Measurements from ENCODE around the gene STAU1.
"Not testable (repeated sequence)": the region's sequence is repeated elsewhere in the genome, so short reads cannot be mapped to it uniquely, and the experiment has no call there.

Gene STAU1

DNA sequence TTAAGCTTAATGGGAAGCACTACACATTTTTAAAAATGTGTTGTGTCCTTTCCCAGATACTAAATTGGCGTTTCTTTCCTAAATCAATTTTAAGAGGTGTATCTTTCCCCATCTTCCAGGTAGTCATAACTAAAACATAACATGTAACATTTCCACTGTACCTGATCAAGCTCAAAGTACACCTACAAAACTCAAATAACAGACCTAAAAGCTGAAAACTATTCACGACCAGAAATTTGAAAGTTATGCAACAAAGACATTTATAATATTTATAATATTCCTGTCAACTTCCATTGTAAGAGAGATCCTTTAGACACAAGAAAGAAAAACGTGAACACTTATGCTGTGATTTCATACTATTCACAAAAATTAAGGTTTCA lies 3.5 kb downstream of the STAU1 start:
- Histone ChIP-seq H3K36me3 (ENCODE audit: control insufficient read depth, insufficient read depth, low read length) (peaks cover 2% of the 10 kb centered on the region; the same call in 1 of the 2 replicates), H3K27me3 (replicated peaks; ENCODE audit: control insufficient read depth, insufficient read depth, low read length) (no peaks in the 10 kb centered on the region), H3K4me3 (replicated peaks; ENCODE audit: low read depth, low read length) (no peak overlapping the region)
- no peak for DNase-seq (ENCODE audit: extremely low read depth, insufficient read length)
- TF ChIP-seq, protein P1, sequence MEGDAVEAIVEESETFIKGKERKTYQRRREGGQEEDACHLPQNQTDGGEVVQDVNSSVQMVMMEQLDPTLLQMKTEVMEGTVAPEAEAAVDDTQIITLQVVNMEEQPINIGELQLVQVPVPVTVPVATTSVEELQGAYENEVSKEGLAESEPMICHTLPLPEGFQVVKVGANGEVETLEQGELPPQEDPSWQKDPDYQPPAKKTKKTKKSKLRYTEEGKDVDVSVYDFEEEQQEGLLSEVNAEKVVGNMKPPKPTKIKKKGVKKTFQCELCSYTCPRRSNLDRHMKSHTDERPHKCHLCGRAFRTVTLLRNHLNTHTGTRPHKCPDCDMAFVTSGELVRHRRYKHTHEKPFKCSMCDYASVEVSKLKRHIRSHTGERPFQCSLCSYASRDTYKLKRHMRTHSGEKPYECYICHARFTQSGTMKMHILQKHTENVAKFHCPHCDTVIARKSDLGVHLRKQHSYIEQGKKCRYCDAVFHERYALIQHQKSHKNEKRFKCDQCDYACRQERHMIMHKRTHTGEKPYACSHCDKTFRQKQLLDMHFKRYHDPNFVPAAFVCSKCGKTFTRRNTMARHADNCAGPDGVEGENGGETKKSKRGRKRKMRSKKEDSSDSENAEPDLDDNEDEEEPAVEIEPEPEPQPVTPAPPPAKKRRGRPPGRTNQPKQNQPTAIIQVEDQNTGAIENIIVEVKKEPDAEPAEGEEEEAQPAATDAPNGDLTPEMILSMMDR (IDR thresholded peaks at IDR 0.05; ENCODE audit: insufficient read depth, low read length, poor library complexity, severe bottlenecking): no peak

DNA sequence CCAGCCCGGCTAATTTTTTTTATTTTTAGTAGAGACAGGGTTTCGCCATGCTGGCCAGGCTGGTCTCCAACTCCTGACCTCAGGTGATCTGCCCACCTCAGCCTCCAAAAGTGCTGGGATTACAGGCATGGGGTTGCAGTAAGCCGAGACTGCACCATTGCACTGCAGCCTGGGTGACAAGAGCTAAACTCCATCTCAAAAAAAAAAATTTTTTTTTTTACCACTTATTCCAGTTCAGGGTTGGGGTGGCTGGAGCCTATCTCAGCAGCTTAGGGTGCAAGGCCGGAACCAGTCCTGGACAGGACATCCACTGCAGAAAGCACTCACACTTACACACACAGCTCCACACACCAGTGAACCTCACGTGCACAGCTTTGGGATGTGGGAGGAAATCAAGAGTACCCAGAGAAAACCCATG lies 4.0 kb downstream of the STAU1 start:
- H3K4me3 ChIP-seq (replicated peaks; ENCODE audit: low read depth, low read length); H3K27me3 ChIP-seq (replicated peaks; ENCODE audit: control insufficient read depth, insufficient read depth, low read length); DNase-seq (ENCODE audit: extremely low read depth, insufficient read length); H3K36me3 ChIP-seq (ENCODE audit: control insufficient read depth, insufficient read depth, low read length): not testable (repeated sequence)

DNA sequence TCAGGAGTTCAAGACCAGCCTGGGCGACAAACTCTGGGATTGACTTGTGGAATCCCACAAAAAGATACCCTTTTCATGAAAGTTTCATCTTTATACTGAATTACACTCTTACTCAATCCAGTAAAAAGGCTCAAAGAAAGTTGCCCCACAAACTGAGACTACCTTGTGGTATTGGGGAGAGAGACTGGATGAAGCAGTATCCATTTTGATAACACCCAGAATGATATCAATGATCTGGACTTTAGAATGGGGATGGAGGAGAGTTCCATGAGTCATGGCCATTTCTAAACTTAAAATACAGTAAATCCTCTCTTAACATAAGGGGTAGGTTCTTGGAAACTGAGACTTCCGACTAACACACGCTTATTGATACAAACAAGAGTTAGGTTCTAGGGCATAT lies 4.7 kb downstream of the STAU1 start:
- no peak overlapping the region for H3K4me3 ChIP-seq (replicated peaks; ENCODE audit: low read depth, low read length)
- peaks cover 2% of the 10 kb centered on the region; the same call in 1 of the 2 replicates for H3K36me3 ChIP-seq (ENCODE audit: control insufficient read depth, insufficient read depth, low read length)
- TF ChIP-seq, protein P1 (IDR thresholded peaks at IDR 0.05; ENCODE audit: insufficient read depth, low read length, poor library complexity, severe bottlenecking): no peak
- no peaks in the 10 kb centered on the region for H3K27me3 ChIP-seq (replicated peaks; ENCODE audit: control insufficient read depth, insufficient read depth, low read length)
- DNase-seq (ENCODE audit: extremely low read depth, insufficient read length): no peak

DNA sequence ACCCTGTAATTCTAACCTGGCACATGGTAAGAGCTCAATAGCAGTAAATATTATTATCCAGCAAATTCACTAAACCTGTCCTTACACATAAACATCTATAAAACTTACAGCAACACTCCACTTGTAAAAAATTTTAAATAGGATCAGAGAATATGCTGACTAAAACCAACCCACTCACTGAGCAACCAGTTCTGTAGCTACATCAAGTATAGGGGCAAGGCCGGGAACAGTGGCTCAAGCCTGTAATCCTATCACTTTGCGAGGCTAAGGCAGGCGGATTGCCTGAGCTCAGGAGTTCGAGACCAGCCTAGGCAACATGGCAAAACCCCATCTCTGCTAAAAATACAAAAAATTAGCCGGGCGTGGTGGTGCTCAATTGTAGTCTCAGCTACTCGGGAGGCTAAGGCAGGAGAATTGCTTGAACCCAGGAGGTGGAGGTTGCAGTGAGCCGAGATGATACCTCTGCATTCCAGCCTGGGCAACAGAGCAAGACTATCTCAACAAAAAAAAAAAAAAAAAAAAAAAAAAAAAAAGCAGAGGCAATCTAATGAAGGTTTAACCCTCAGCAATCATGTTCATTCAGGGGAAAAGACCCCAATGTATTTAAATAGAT lies 6.8 kb downstream of the STAU1 start:
- DNase-seq (ENCODE audit: extremely low read depth, insufficient read length): no peak
- TF ChIP-seq, protein P1 (IDR thresholded peaks at IDR 0.05; ENCODE audit: insufficient read depth, low read length, poor library complexity, severe bottlenecking): no peak
- Histone ChIP-seq H3K4me3 (replicated peaks; ENCODE audit: low read depth, low read length) (no peak overlapping the region), H3K27me3 (replicated peaks; ENCODE audit: control insufficient read depth, insufficient read depth, low read length) (no peaks in the 10 kb centered on the region), H3K36me3 (ENCODE audit: control insufficient read depth, insufficient read depth, low read length) (peaks cover 2% of the 10 kb centered on the region; the same call in 1 of the 2 replicates)

DNA sequence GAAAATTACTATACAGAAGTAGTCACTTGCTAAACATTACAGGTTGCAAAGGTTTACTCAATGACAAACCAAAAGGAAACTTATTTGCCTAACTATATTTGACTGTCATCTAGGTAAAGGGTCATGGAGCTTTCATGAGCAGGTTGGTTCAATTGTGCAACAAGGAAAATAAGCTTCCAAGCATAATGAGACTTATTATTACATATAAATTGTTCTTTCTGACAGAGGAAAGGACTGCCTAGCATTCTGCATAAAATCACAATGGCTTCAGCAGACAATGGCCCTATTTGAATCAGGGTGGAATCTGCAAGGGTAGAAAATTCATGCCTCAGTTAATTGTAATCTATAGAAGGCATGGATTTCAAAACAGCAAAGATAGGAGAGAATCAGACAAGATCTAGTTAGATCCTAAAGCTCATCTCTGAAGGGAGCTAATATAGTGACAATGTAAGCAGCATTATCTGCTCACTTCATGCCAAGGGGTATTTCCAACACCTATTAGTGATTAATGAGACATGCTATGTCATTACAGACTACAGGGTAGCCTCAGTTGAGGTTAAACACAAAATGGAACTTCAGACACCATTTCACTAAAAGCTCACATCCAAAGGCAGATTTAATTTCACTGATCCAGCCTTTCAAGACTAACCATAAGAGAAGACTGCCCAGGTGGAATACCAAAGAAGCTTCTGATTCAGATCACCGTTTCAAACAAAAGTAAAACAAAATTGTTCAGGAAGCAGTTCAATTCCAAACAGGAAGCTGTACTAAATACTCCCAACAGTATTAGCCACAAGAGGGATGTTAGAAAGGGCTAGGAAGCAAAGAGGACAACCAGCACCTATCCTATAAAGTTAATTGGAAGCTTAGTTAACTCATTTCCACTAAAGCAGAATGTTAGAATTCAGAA lies 8.5 kb downstream of the STAU1 start:
- H3K4me3 ChIP-seq (replicated peaks; ENCODE audit: low read depth, low read length): no peak overlapping the region
- DNase-seq (ENCODE audit: extremely low read depth, insufficient read length): no peak
- peaks cover 2% of the 10 kb centered on the region; the same call in 1 of the 2 replicates for H3K36me3 ChIP-seq (ENCODE audit: control insufficient read depth, insufficient read depth, low read length)
- TF ChIP-seq, protein P1 (IDR thresholded peaks at IDR 0.05; ENCODE audit: insufficient read depth, low read length, poor library complexity, severe bottlenecking): no peak
- no peaks in the 10 kb centered on the region for H3K27me3 ChIP-seq (replicated peaks; ENCODE audit: control insufficient read depth, insufficient read depth, low read length)

DNA sequence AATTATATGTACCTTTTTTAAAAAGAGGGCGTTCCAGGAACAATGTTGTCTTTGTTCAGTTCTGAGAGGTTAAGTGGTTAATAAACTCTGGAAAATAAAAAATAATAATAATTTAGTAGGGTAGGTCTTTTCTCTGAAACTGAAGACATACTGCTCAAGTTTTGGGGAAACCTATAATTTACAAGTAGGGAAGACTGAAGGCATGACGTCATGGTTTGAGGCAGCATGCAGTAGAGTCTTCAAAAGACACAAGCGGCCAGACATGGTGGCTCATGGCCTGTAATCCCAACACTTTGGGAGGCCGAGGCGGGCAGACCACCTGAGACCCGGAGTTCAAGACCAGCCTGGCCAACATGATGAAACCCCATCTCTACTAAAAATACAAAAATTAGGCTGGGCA lies 14.0 kb downstream of the STAU1 start:
- Histone ChIP-seq H3K27me3 (replicated peaks; ENCODE audit: control insufficient read depth, insufficient read depth, low read length) (no peaks in the 10 kb centered on the region), H3K4me3 (replicated peaks; ENCODE audit: low read depth, low read length) (no peak overlapping the region), H3K36me3 (ENCODE audit: control insufficient read depth, insufficient read depth, low read length) (no peaks in the 10 kb centered on the region; the same call in 1 of the 2 replicates)
- no peak for DNase-seq (ENCODE audit: extremely low read depth, insufficient read length)
- TF ChIP-seq, protein P1 (IDR thresholded peaks at IDR 0.05; ENCODE audit: insufficient read depth, low read length, poor library complexity, severe bottlenecking): no peak

All from GM06990 (cell line).